ENCODE results near the gene SHC4.

- TF ChIP-seq, protein P1, sequence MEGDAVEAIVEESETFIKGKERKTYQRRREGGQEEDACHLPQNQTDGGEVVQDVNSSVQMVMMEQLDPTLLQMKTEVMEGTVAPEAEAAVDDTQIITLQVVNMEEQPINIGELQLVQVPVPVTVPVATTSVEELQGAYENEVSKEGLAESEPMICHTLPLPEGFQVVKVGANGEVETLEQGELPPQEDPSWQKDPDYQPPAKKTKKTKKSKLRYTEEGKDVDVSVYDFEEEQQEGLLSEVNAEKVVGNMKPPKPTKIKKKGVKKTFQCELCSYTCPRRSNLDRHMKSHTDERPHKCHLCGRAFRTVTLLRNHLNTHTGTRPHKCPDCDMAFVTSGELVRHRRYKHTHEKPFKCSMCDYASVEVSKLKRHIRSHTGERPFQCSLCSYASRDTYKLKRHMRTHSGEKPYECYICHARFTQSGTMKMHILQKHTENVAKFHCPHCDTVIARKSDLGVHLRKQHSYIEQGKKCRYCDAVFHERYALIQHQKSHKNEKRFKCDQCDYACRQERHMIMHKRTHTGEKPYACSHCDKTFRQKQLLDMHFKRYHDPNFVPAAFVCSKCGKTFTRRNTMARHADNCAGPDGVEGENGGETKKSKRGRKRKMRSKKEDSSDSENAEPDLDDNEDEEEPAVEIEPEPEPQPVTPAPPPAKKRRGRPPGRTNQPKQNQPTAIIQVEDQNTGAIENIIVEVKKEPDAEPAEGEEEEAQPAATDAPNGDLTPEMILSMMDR (IDR thresholded peaks at IDR 0.05), result no peak
- TF ChIP-seq RCOR1 (IDR thresholded peaks at IDR 0.05; ENCODE audit: low read length), result no peak
These were observed 57.9 kb downstream of the SHC4 start for GRCh38 chr15:48905847-48906246.
